Kidney tubule cell (primary cell): Measurements from ENCODE around the gene COTL1.
A peak's percentile ranks its signal among the peaks of the same experiment; 100 is the strongest.
"Not testable (repeated sequence)": the region's sequence is repeated elsewhere in the genome, so short reads cannot be mapped to it uniquely, and the experiment has no call there.

Experiments
- DNase-seq: peaks from one replicate; pipeline ENCODE4 v3.0.0-alpha.2; 2018; ENCODE audit warnings: low spot score

Gene COTL1

GRCh38 chr16:84569382-84569987 lies 48.4 kb downstream of the COTL1 start:
- DNase-seq: no peak

GRCh38 chr16:84568066-84568465 lies 49.8 kb downstream of the COTL1 start:
- DNase-seq: peak; percentile 52

GRCh38 chr16:84567286-84567962 lies 50.5 kb downstream of the COTL1 start:
- no peak for DNase-seq

GRCh38 chr16:84566545-84567257 lies 51.2 kb downstream of the COTL1 start:
- no peak for DNase-seq

- no peak for DNase-seq
These were observed 52.0 kb downstream of the COTL1 start for GRCh38 chr16:84565669-84566495.

- DNase-seq: no peak
These were observed 54.0 kb downstream of the COTL1 start for GRCh38 chr16:84563786-84564420.

- no peak for DNase-seq
These were observed 54.7 kb downstream of the COTL1 start for GRCh38 chr16:84563064-84563715.

GRCh38 chr16:84562174-84562815 lies 55.6 kb downstream of the COTL1 start:
- DNase-seq: no peak

GRCh38 chr16:84561291-84561690 lies 56.6 kb downstream of the COTL1 start:
- no peak for DNase-seq

- no peak for DNase-seq
These were observed 57.6 kb downstream of the COTL1 start for GRCh38 chr16:84560269-84560668.

- DNase-seq: peak; percentile 17
These were observed 58.5 kb downstream of the COTL1 start for GRCh38 chr16:84559311-84559932.

GRCh38 chr16:84558850-84559249 lies 59.0 kb downstream of the COTL1 start:
- DNase-seq: not testable (repeated sequence)

- DNase-seq: no peak
These were observed 60.4 kb downstream of the COTL1 start for GRCh38 chr16:84557504-84557903.

- no peak for DNase-seq
These were observed 60.8 kb downstream of the COTL1 start for GRCh38 chr16:84557059-84557458.

- DNase-seq: no peak
These were observed 62.3 kb downstream of the COTL1 start for GRCh38 chr16:84555418-84556196.

- no peak for DNase-seq
These were observed 63.1 kb downstream of the COTL1 start for GRCh38 chr16:84554627-84555328.

GRCh38 chr16:84553873-84554399 lies 63.9 kb downstream of the COTL1 start:
- no peak for DNase-seq

GRCh38 chr16:84552135-84552534 lies 65.7 kb downstream of the COTL1 start:
- no peak for DNase-seq

- DNase-seq: no peak
These were observed 67.8 kb downstream of the COTL1 start for GRCh38 chr16:84550096-84550495.
